ENCODE data around the gene ALG11.
"Not testable (repeated sequence)": the region's sequence is repeated elsewhere in the genome, so short reads cannot be mapped to it uniquely, and the experiment has no call there.

The ALG11 gene, protein sequence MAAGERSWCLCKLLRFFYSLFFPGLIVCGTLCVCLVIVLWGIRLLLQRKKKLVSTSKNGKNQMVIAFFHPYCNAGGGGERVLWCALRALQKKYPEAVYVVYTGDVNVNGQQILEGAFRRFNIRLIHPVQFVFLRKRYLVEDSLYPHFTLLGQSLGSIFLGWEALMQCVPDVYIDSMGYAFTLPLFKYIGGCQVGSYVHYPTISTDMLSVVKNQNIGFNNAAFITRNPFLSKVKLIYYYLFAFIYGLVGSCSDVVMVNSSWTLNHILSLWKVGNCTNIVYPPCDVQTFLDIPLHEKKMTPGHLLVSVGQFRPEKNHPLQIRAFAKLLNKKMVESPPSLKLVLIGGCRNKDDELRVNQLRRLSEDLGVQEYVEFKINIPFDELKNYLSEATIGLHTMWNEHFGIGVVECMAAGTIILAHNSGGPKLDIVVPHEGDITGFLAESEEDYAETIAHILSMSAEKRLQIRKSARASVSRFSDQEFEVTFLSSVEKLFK

GRCh38 chr13:52011632-52012511 is at the start of gene ALG11:
Gene ALG11, plus strand, starts transcription at chr13:52012398. Its CDS starts 21 bp downstream, at chr13:52012419.
- in situ Hi-C loops (cut with MboI; ENCODE audit: low sequenced_read_pairs): no loop called here

- in situ Hi-C loops (cut with MboI; ENCODE audit: low sequenced_read_pairs): no loop called here
These were observed 46.0 kb upstream of the ALG11 start for GRCh38 chr13:51966186-51966585.

GRCh38 chr13:51967482-51968446 is 44.4 kb upstream of the ALG11 start:
- in situ Hi-C loops (cut with MboI; ENCODE audit: low sequenced_read_pairs): no loop called here

DNA sequence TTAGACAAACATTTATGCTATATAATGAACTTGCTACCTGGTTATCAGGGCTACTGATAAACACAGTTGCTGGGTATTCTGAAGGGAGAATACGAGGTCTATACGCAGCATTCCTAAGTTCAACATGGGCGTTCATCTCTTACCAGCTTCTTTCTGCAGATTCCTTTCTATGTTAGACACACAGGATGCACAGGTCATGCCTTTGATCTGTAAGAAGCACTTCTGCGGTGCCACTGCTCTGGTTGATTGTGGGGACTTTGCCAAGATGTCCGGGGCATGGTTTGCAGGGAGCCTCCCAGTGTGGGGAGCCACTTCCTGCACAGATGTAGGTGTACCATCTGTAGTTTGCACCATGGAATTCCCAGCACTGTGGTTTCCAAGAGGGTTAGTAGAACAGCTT is 41.8 kb upstream of the ALG11 start:
- in situ Hi-C loops (cut with MboI; ENCODE audit: low sequenced_read_pairs): no loop called here

DNA sequence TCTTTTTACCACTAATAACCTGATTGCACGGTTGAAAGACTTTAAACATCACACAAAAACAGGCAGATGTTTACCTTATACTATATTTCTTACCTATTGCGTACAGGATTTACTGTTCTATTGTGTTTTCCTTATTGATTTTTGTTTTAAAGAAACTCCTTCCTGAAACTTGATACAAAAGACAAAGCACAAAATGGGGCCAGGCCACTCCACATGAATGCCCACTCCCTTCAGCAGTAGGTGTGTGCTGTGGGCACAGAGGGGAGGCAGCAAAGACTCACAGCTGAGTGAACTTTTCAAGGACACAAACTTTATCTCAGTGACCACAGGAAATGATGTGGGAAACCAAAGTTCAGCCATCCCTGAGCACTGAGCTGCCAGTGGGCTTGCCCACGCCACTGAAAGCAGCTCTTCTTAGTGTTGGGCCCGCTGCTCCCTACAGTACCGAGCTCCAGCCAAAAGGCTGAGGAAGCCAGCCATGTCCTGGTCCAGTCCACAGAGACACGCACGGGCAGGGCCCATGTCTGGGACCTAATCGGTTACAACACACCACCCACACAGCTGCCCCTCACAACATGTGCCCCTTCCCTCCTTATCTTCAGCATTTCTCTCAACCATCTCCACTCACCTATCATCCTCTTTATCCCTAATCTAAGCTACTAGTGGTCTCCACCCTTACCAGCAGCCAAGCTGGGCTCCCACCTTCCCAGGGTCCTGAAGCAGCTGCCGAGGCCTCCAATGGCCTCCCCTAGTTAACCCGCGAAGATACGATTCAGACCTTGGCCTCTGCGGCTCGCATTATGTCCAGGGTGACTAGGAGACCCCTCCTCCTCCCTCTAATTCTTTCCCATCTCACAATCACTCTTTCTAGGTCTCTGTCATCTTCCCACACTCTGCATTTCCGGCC is 40.4 kb upstream of the ALG11 start:
- in situ Hi-C loops (cut with MboI; ENCODE audit: low sequenced_read_pairs): no loop called here

- in situ Hi-C loops (cut with MboI; ENCODE audit: low sequenced_read_pairs): no loop called here
These were observed 37.7 kb upstream of the ALG11 start for GRCh38 chr13:51974482-51974881.

DNA sequence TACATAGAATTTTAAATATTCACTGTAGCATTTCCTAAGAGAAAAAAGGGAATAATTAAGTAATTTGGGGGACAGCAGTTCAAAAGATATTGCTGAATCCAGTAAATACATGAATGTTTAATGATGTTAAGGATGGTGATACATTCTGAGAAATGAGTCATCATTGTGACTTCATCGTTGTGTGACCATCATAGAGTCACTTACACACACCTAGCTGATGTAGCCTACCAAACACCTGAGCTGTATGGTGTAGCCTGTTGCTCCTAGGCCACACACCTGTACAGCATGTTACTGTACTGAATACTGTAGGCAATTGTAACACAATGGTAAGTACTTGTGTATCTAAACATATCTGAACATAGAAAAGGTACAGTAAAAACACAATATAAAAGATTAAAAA is 35.8 kb upstream of the ALG11 start:
- in situ Hi-C loops (cut with MboI; ENCODE audit: low sequenced_read_pairs): no loop called here

- in situ Hi-C loops (cut with MboI; ENCODE audit: low sequenced_read_pairs): no loop called here
These were observed 35.3 kb upstream of the ALG11 start for GRCh38 chr13:51976890-51977289.

GRCh38 chr13:51977625-51978024 is 34.6 kb upstream of the ALG11 start:
- in situ Hi-C loops (cut with MboI; ENCODE audit: low sequenced_read_pairs): no loop called here

- in situ Hi-C loops (cut with MboI; ENCODE audit: low sequenced_read_pairs): no loop called here
These were observed 33.2 kb upstream of the ALG11 start for GRCh38 chr13:51978796-51979556.

DNA sequence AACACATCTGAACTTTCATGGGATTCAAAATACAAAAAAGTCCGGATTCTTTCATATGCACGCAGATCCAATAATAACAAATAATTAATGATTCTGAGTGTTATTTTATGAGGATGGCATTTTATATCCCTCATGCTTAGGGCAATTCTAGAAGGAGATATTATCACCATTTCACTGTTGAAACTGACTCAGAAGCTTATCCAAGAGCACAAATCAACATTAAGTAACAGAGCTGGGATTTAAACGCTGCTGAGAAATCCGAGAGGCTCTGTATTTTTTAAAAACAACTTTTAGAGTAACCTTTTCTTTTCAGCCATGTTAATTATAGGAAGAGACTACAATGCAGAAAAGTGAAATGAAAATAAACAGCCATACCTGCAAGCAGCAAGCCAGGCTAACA is 31.3 kb upstream of the ALG11 start:
- in situ Hi-C loops (cut with MboI; ENCODE audit: low sequenced_read_pairs): no loop called here

DNA sequence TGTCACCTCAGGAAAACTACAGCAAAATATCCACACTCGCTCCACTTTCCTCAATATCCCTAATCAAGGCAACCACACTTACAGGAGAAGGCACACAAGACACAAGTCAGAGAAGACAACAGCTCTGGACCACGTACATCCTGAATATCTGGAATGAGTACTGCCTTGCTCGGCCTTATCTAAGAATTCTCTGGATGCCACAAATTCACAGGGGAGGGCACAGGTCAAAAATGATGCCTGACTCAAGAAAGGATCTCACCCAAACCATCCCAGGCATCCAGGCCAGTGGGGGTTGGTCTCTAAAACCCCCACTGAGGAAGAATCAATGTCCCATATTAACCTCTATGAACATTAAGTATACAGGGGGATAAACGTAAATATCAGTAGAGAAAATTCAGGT is 30.8 kb upstream of the ALG11 start:
- in situ Hi-C loops (cut with MboI; ENCODE audit: low sequenced_read_pairs): no loop called here

DNA sequence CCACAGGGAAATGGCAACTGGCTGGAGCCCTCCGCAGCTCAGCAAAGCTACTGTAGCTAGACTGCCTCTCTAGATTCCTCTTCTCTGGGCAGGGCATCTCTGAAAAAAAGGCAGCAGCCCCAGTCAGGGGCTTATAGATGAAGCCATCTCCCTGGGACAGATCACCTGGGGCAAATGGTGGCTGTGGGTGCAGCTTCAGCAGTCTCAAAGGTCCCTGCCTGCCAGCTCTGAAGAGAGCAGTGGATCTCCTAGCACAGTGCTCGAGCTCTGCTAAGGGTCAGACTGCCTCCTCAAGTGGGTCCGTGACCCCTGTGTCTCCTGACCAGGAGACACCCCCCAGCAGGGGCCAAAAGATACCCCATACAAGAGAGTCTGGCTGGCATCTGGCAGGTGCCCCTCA is 28.9 kb upstream of the ALG11 start:
- in situ Hi-C loops (cut with MboI; ENCODE audit: low sequenced_read_pairs): not testable (repeated sequence)

- in situ Hi-C loops (cut with MboI; ENCODE audit: low sequenced_read_pairs): not testable (repeated sequence)
These were observed 27.3 kb upstream of the ALG11 start for GRCh38 chr13:51984904-51985303.

GRCh38 chr13:51988988-51989618 is 23.1 kb upstream of the ALG11 start:
- in situ Hi-C loops (cut with MboI; ENCODE audit: low sequenced_read_pairs): no loop called here

DNA sequence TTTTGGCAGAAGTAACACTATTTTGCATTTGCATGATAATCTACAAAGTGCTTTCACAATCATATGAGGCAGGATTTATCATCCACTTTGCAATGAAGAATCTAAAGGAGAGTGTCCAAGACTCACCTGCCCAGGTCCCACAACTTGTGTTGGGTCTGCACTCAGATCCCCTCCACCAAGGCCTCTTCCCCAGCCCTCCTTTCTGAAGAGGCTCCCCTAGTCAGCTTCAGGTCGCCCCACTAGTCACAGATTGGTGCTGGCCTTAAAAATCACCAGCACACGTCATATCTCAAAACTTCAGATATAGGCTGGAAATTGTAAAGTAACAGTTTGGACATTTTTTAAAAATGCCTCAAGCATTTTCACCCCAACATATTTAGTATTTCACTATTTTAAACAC is 18.5 kb upstream of the ALG11 start:
- in situ Hi-C loops (cut with MboI; ENCODE audit: low sequenced_read_pairs): no loop called here

DNA sequence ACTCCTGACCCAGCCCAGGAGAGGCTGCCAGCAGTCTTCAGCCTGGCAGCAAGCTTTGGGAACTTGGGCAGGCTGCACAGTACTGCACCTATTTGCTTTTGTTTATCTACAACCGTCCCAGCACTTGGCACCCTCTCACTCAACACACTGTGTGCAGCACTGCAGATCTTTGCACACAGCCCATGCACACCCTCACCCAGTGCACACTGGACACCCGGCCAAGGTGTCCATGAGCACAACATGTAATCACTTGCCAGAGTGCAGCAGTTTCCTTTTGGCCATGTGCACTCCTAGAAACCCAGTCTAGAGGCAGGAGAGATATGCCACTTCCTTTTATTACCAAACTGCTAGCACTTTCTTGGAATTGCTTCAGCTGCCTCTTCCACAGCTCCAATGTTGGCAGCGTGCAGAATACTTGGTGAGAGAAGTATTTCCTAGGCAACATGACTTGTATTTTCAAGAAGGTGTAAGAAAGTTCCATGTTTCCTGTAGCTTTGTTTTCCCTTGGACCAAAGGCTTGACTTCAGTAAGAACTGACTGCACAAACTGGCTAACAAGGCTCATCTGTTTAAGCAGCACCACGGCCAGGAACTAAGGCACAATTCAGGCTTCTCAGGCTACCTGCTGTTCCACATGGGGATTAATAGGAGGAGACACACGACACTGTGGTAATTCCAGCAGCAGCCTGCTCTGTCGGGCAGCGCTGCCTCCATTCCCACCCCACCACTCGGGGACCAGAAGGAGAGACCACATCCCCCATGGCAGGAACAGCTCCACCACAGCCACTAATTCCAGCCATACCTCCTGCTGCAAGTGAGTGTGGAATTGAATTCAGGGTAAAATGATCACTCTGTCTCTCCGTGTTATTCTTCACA is 16.3 kb upstream of the ALG11 start:
- in situ Hi-C loops (cut with MboI; ENCODE audit: low sequenced_read_pairs): no loop called here

All from HL-60/S4 (cell line).